OCI-LY7 (cell line): ENCODE measurements around the gene MEMO1.

Experiments
- CTCF ChIP-seq: fragments of 200-600 bp; sonication (generic); conservative IDR thresholded peaks from 2 replicates; pipeline ENCODE4 v1.5.1; 2014; ENCODE audit warnings: mild to moderate bottlenecking, antibody characterized with exemption, low read length, moderate library complexity, mixed read lengths
- EZH2phosphoT487 ChIP-seq: fragments of 200-600 bp; sonication (generic); IDR thresholded peaks from 2 replicates; pipeline ENCODE4 v1.6.1; 2018; ENCODE audit warnings: low read depth, borderline replicate concordance, mild to moderate bottlenecking, mixed run types, antibody characterized with exemption, low read length, moderate library complexity, mixed read lengths

- TF ChIP-seq CTCF (no peak), EZH2phosphoT487 (no peak)
Observed at GRCh38 chr2:31945572-31945935, 65.3 kb downstream of the MEMO1 start.
